B cell (primary cell): ENCODE results near the gene RTL9. TPM values are rescaled to one million over a fixed set of nuclear protein-coding genes. Genes with fewer than 3 reads are reported as not detected.

Experiments
- ATAC-seq: fragments of 200-7000 bp; cut with Tn5 transposase; one replicate; pipeline ENCODE4 v1.10.0; 2021; ENCODE audit warnings: low read depth, mild to moderate bottlenecking, moderate number of reproducible peaks, moderate library complexity
- CTCF ChIA-PET: fragments of 350-600 bp; sonication (Branson Sonifier 250); formaldehyde crosslinking; loops from one replicate; lab custom pipeline; 2021; ENCODE audit warnings: antibody characterized with exemption, inconsistent platforms; lab: Charles Lee
- POLR2A ChIA-PET: fragments of 350-600 bp; sonication (Branson Sonifier 250); formaldehyde crosslinking; loops from one replicate; lab custom pipeline; 2021; ENCODE audit warnings: antibody characterized with exemption; lab: Charles Lee
- DNase-seq: peaks from one replicate; pipeline ENCODE4 v3.0.0; 2013
- H2AFZ ChIP-seq: 2 replicates; pipeline ENCODE4 v1.6.1; 2012; ENCODE audit warnings: mild to moderate bottlenecking, low read depth, low read length; ENCODE audit not compliant: insufficient read depth, poor library complexity, severe bottlenecking
- H3K27ac ChIP-seq, 2 donors: 1 replicate in 1 of 2; 2 replicates in 1 of 2; pipeline ENCODE4 v1.5.1; 2012 to 2013; ENCODE audit warnings: low read length in 2 of 2, mild to moderate bottlenecking in 2 of 2, moderate library complexity in 1 of 2
- H3K27me3 ChIP-seq, 4 experiments: fragments of 200-600 bp in 1 of 4; sonication (generic) in 1 of 4; replicated peaks in 1 of 4; 1 replicate in 2 of 4; 2 replicates in 2 of 4; pipeline versions ENCODE4 v1.6.1 to v1.7.0; 2013 to 2016; ENCODE audit warnings: low read length in 3 of 4, mild to moderate bottlenecking in 2 of 4, mixed read lengths in 1 of 4, moderate library complexity in 1 of 4; ENCODE audit not compliant: insufficient read depth in 4 of 4, control insufficient read depth in 3 of 4; ENCODE audit errors: control extremely low read depth in 1 of 4
- H3K36me3 ChIP-seq, 2 experiments: replicated peaks in 1 of 2; 1 replicate in 1 of 2; 2 replicates in 1 of 2; pipeline versions ENCODE4 v1.6.1 to v1.7.1; 2013; ENCODE audit warnings: low read length in 1 of 2; ENCODE audit not compliant: insufficient read depth in 2 of 2, control insufficient read depth in 1 of 2; ENCODE audit errors: control extremely low read depth in 1 of 2, extremely low read depth in 1 of 2
- H3K4me1 ChIP-seq, 2 donors: fragments of 200-600 bp in 1 of 2; sonication (generic) in 1 of 2; 1 replicate in 1 of 2; 2 replicates in 1 of 2; pipeline versions ENCODE4 v1.5.1 to v1.6.1; 2013 to 2017; ENCODE audit warnings: low read length in 2 of 2; ENCODE audit not compliant: control insufficient read depth in 2 of 2, insufficient read depth in 2 of 2
- H3K4me2 ChIP-seq: replicated peaks from 2 replicates; pipeline ENCODE3; 2012; ENCODE audit warnings: mild to moderate bottlenecking, low read depth, low read length; ENCODE audit not compliant: poor library complexity, severe bottlenecking
- H3K4me3 ChIP-seq, 5 experiments: fragments of 200-600 bp in 1 of 5; sonication (generic) in 1 of 5; 1 replicate in 3 of 5; 2 replicates in 2 of 5; pipeline versions ENCODE4 v1.5.1 to v1.7.0; 2011 to 2016; ENCODE audit warnings: low read length in 4 of 5, mild to moderate bottlenecking in 4 of 5, low read depth in 2 of 5, control low read depth in 1 of 5, moderate library complexity in 1 of 5; ENCODE audit not compliant: insufficient read depth in 1 of 5; ENCODE audit errors: control extremely low read depth in 1 of 5, extremely low read depth in 1 of 5
- H3K79me2 ChIP-seq: fragments of 200-600 bp; sonication (generic); one replicate; pipeline ENCODE4 v1.6.0; 2016; ENCODE audit warnings: low read length; ENCODE audit not compliant: control insufficient read depth, insufficient read depth
- H3K9ac ChIP-seq: fragments of 200-600 bp; sonication (generic); 2 replicates; pipeline ENCODE4 v1.6.1; 2017; ENCODE audit warnings: mild to moderate bottlenecking, low read length, moderate library complexity
- H3K9me3 ChIP-seq, 3 donors: one replicate each; pipeline versions ENCODE4 v1.6.1 to v1.7.1; 2013; ENCODE audit warnings: low read length in 2 of 3; ENCODE audit not compliant: control insufficient read depth in 2 of 3, insufficient read depth in 1 of 3; ENCODE audit errors: control extremely low read depth in 1 of 3
- H4K20me1 ChIP-seq: 2 replicates; pipeline ENCODE4 v1.6.0; 2012; ENCODE audit warnings: mild to moderate bottlenecking, low read length; ENCODE audit not compliant: insufficient read depth, control insufficient read depth, poor library complexity, severe bottlenecking
- H3K27ac Mint-ChIP-seq: one replicate; pipeline ENCODE4 v1.8.0; 2021; ENCODE audit warnings: mixed read lengths
- H3K27me3 Mint-ChIP-seq: one replicate; pipeline ENCODE4 v1.8.0; 2021; ENCODE audit warnings: mixed read lengths
- H3K4me1 Mint-ChIP-seq: one replicate; pipeline ENCODE4 v1.8.0; 2021; ENCODE audit warnings: mixed read lengths
- H3K4me3 Mint-ChIP-seq: one replicate; pipeline ENCODE4 v1.8.0; 2021; ENCODE audit warnings: mixed read lengths
- H3K9me3 Mint-ChIP-seq: one replicate; pipeline ENCODE4 v1.8.0; 2022; ENCODE audit warnings: mixed read lengths; ENCODE audit not compliant: insufficient read depth
- EZH2 ChIP-seq: IDR thresholded peaks from 2 replicates; pipeline ENCODE4 v1.6.1; 2012; ENCODE audit warnings: borderline replicate concordance, low read depth, mild to moderate bottlenecking, moderate library complexity, low read length; ENCODE audit not compliant: insufficient read depth, poor library complexity, severe bottlenecking
- WGBS: methylation state at CpG from one replicate; pipeline ENCODE4 v1.1.5; 2013; ENCODE audit warnings: missing lambda C conversion rate; ENCODE audit not compliant: insufficient coverage; 5-methylcytosine and 5-hydroxymethylcytosine counted together
- intact Hi-C: fragments of 100-400 bp; cut with micrococcal nuclease; formaldehyde crosslinking; loops from one replicate; pipeline ENCODE4 v1.10.0; 2022
- polyA plus RNA-seq: library from polyadenylated mRNA; depleted of rRNA; stranded (reverse); fragments of >200 nt; gene quantifications from 2 replicates; pipeline ENCODE4 v1.2.3, GENCODE V29; 2012
- total RNA-seq, 2 donors: library from RNA; stranded (reverse); fragments of 120-200 nt in 1 of 2; gene quantifications; 1 replicate in 1 of 2; 2 replicates in 1 of 2; pipeline versions ENCODE4 v1.2.3 to v1.2.4, GENCODE V29; 2013 to 2022
- TF ChIP-seq, protein P1 (sequence below): fragments of 200-600 bp; IDR thresholded peaks from one replicate; pipeline ENCODE4 v1.8.0; 2022; ENCODE audit warnings: antibody characterized with exemption, mild to moderate bottlenecking

The RTL9 gene
- total and polyA plus RNA-seq, 2 donors (not counting 1 experiment from before 2014, with no cell fraction given): not detected

GRCh38 chrX:110395877-110396276 is 37.2 kb downstream of the RTL9 start:
- CTCF ChIA-PET: no interaction called here
- H3K36me3 ChIP-seq: no peaks in the 10 kb centered on the region
- WGBS: no CpG with 5 or more reads among the region's 1 CpG

DNA sequence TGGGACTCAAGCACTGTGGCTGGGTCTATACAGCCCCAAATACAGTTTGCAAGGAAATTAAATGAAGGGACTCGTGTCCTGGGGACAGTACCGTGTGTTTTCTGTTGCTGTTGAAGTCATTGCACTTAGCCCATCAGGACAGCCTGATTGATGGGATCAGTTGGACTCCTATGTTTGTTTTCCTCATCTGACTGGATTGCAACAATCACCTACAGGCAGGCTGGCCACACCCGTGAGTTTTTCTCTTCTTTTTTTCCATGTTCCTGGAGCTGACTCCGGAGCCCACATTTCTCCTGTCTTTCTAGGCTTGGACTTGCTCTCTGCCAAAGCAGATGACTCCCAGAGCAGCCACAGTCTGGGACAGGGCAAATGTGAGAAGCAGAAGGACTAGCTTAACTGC is 38.1 kb downstream of the RTL9 start:
- 100% methylated on average over 1 of the region's 4 CpGs for WGBS
- CTCF ChIA-PET: no interaction called here
- H2AFZ ChIP-seq: no peak overlapping the region

More at GRCh38 chrX:110395877-110396276, 37.2 kb downstream of the RTL9 start:
- Mint-ChIP-seq H3K4me3 (no peak overlapping the region), H3K9me3 (no peaks in the 10 kb centered on the region), H3K27me3 (peaks cover 3% of the 10 kb centered on the region), H3K27ac (no peak overlapping the region), H3K4me1 (no peaks in the 10 kb centered on the region)
- no peak for ATAC-seq
- Histone ChIP-seq H4K20me1 (no peaks in the 10 kb centered on the region), H3K4me3 (no peak overlapping the region), H2AFZ (no peak overlapping the region), H3K79me2 (no peaks in the 10 kb centered on the region), H3K27me3 (no peaks in the 10 kb centered on the region), H3K27ac (no peak overlapping the region), H3K4me2 (no peak overlapping the region), H3K9ac (no peak overlapping the region), H3K4me1 (no peaks in the 10 kb centered on the region), H3K9me3 (no peaks in the 10 kb centered on the region)
- POLR2A ChIA-PET: no interaction called here
- intact Hi-C loops: no loop called here
- DNase-seq: no peak
- TF ChIP-seq, protein P1, sequence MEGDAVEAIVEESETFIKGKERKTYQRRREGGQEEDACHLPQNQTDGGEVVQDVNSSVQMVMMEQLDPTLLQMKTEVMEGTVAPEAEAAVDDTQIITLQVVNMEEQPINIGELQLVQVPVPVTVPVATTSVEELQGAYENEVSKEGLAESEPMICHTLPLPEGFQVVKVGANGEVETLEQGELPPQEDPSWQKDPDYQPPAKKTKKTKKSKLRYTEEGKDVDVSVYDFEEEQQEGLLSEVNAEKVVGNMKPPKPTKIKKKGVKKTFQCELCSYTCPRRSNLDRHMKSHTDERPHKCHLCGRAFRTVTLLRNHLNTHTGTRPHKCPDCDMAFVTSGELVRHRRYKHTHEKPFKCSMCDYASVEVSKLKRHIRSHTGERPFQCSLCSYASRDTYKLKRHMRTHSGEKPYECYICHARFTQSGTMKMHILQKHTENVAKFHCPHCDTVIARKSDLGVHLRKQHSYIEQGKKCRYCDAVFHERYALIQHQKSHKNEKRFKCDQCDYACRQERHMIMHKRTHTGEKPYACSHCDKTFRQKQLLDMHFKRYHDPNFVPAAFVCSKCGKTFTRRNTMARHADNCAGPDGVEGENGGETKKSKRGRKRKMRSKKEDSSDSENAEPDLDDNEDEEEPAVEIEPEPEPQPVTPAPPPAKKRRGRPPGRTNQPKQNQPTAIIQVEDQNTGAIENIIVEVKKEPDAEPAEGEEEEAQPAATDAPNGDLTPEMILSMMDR: no peak
- TF ChIP-seq EZH2: no peak

More for the DNA sequence above, 38.1 kb downstream of the RTL9 start:
- no peak overlapping the region for H3K27ac ChIP-seq
- intact Hi-C loops: no loop called here
- Mint-ChIP-seq H3K4me3 (no peak overlapping the region), H3K4me1 (no peaks in the 10 kb centered on the region), H3K9me3 (no peaks in the 10 kb centered on the region), H3K27ac (no peak overlapping the region), H3K27me3 (peaks cover 3% of the 10 kb centered on the region)
- DNase-seq (no peak), ATAC-seq (no peak)
- no peaks in the 10 kb centered on the region for H4K20me1 ChIP-seq
- no peak overlapping the region for H3K4me3 ChIP-seq
- no peaks in the 10 kb centered on the region for H3K79me2 ChIP-seq
- no peak overlapping the region for H3K4me2 ChIP-seq
- no peaks in the 10 kb centered on the region for H3K36me3 ChIP-seq
- H3K27me3 ChIP-seq: no peaks in the 10 kb centered on the region
- POLR2A ChIA-PET: no interaction called here
- TF ChIP-seq EZH2: no peak
- H3K9ac ChIP-seq: no peak overlapping the region
- no peaks in the 10 kb centered on the region for H3K9me3 ChIP-seq
- no peaks in the 10 kb centered on the region for H3K4me1 ChIP-seq
